GM23338 (cell line): ENCODE data around the gene NPAS2. TPM values are rescaled to one million over a fixed set of nuclear protein-coding genes. Genes with fewer than 3 reads are reported as not detected.

ENCODE experiments used
- ATAC-seq: fragments of 200-7000 bp; cut with Tn5 transposase; 3 replicates; pipeline ENCODE4 v1.9.1; 2020
- DNase-seq: peaks from one replicate; pipeline ENCODE4 v3.0.0-alpha.2; 2015; ENCODE audit warnings: low spot score
- H2AFZ ChIP-seq: fragments of 200-600 bp; sonication (generic); 2 replicates; pipeline ENCODE4 v1.8.0; 2016; ENCODE audit warnings: antibody characterized with exemption, mild to moderate bottlenecking, moderate library complexity
- H3F3A ChIP-seq: fragments of 200-600 bp; sonication (generic); replicated peaks from 2 replicates; pipeline ENCODE4 v1.8.0; 2017; ENCODE audit warnings: antibody characterized with exemption, mixed run types, low read depth
- H3K27ac ChIP-seq: fragments of 200-600 bp; sonication (generic); 2 replicates; pipeline ENCODE4 v1.6.1; 2016; ENCODE audit warnings: low read depth
- H3K27me3 ChIP-seq: fragments of 200-600 bp; sonication (generic); 2 replicates; pipeline ENCODE4 v1.8.0; 2016; ENCODE audit warnings: mild to moderate bottlenecking, mixed run types, moderate library complexity; ENCODE audit not compliant: insufficient read depth
- H3K36me3 ChIP-seq: fragments of 200-600 bp; sonication (generic); 2 replicates; pipeline ENCODE4 v1.8.0; 2016; ENCODE audit warnings: mild to moderate bottlenecking; ENCODE audit not compliant: insufficient read depth
- H3K4me1 ChIP-seq: fragments of 200-600 bp; sonication (generic); 2 replicates; pipeline ENCODE4 v1.8.0; 2016; ENCODE audit warnings: mild to moderate bottlenecking, moderate library complexity; ENCODE audit not compliant: insufficient read depth
- H3K4me2 ChIP-seq: fragments of 200-600 bp; sonication (generic); 2 replicates; pipeline ENCODE4 v1.7.1; 2017; ENCODE audit warnings: mixed run types
- H3K4me3 ChIP-seq: fragments of 200-600 bp; sonication (generic); 2 replicates; pipeline ENCODE4 v1.6.1; 2016; ENCODE audit warnings: mixed run types
- H3K79me2 ChIP-seq: fragments of 200-600 bp; sonication (generic); replicated peaks from 2 replicates; pipeline ENCODE4 v1.8.0; 2017; ENCODE audit warnings: mild to moderate bottlenecking; ENCODE audit not compliant: insufficient read depth
- H3K9me2 ChIP-seq: fragments of 200-600 bp; sonication (generic); 2 replicates; pipeline ENCODE4 v1.8.0; 2017; ENCODE audit not compliant: insufficient read depth
- H4K20me1 ChIP-seq: fragments of 200-600 bp; sonication (generic); replicated peaks from 2 replicates; pipeline ENCODE4 v1.8.0; 2017; ENCODE audit warnings: mild to moderate bottlenecking; ENCODE audit not compliant: insufficient read depth
- H3K27ac Mint-ChIP-seq: 2 replicates; pipeline ENCODE4 v1.8.0; 2020; ENCODE audit warnings: inconsistent platforms, mild to moderate bottlenecking, moderate library complexity, mixed read lengths
- H3K27me3 Mint-ChIP-seq: 3 replicates; pipeline ENCODE4 v1.8.0; 2022; ENCODE audit warnings: low read depth, mild to moderate bottlenecking, moderate library complexity, mixed read lengths, inconsistent platforms; ENCODE audit not compliant: insufficient read depth, poor library complexity
- H3K36me3 Mint-ChIP-seq: 3 replicates; pipeline ENCODE4 v1.8.0; 2021; ENCODE audit warnings: low read depth, mild to moderate bottlenecking, inconsistent platforms, moderate library complexity, mixed read lengths
- H3K4me1 Mint-ChIP-seq: 3 replicates; pipeline ENCODE4 v1.8.0; 2020; ENCODE audit warnings: mild to moderate bottlenecking, inconsistent platforms, mixed read lengths
- H3K4me3 Mint-ChIP-seq: 3 replicates; pipeline ENCODE4 v1.8.0; 2021; ENCODE audit warnings: moderate library complexity, mild to moderate bottlenecking, inconsistent platforms, mixed read lengths
- H3K9me3 Mint-ChIP-seq: 3 replicates; pipeline ENCODE4 v1.8.0; 2020; ENCODE audit warnings: moderate library complexity, mild to moderate bottlenecking, inconsistent platforms, mixed read lengths
- CREB1 ChIP-seq: fragments of 250-450 bp; sonication (Bioruptor Pico); IDR thresholded peaks from 2 replicates; pipeline ENCODE4 v1.5.0; 2020; ENCODE audit warnings: low read depth, mild to moderate bottlenecking, moderate library complexity
- EZH2 ChIP-seq: fragments of 200-600 bp; sonication (generic); IDR thresholded peaks from one replicate; pipeline ENCODE4 v1.8.0; 2017; ENCODE audit warnings: antibody characterized with exemption, mild to moderate bottlenecking, low read depth; ENCODE audit not compliant: unreplicated experiment
- EZH2phosphoT487 ChIP-seq: fragments of 200-600 bp; sonication (generic); IDR thresholded peaks from one replicate; pipeline ENCODE4 v1.8.1; 2018; ENCODE audit warnings: antibody characterized with exemption; ENCODE audit not compliant: unreplicated experiment
- JUNB ChIP-seq: IDR thresholded peaks from one replicate; pipeline ENCODE4 v1.6.1; 2016; ENCODE audit warnings: antibody characterized with exemption; ENCODE audit not compliant: unreplicated experiment
- NANOG ChIP-seq: IDR thresholded peaks from 2 replicates; pipeline ENCODE4 v1.6.1; 2016; ENCODE audit warnings: antibody characterized with exemption, borderline replicate concordance
- POLR2AphosphoS5 ChIP-seq: IDR thresholded peaks from 2 replicates; pipeline ENCODE4 v1.6.1; 2016; ENCODE audit warnings: antibody characterized with exemption, low read depth
- STAT1 ChIP-seq: IDR thresholded peaks from one replicate; pipeline ENCODE4 v1.6.1; 2016; ENCODE audit warnings: antibody characterized with exemption; ENCODE audit not compliant: unreplicated experiment
- ZNF114 ChIP-seq: fragments of 250-450 bp; sonication (Bioruptor Pico); IDR thresholded peaks from 2 replicates; pipeline ENCODE4 v1.5.0; 2020; ENCODE audit warnings: mild to moderate bottlenecking, moderate library complexity
- ZNF331 ChIP-seq: fragments of 250-450 bp; sonication (Bioruptor Pico); IDR thresholded peaks from 2 replicates; pipeline ENCODE4 v1.5.0; 2020; ENCODE audit warnings: low read depth, mild to moderate bottlenecking, moderate library complexity
- polyA plus RNA-seq: library from polyadenylated mRNA; unstranded; fragments of >200 nt; fragmentation: Nextera tagmentation; extraction: Ambion mirVana; gene quantifications from 2 replicates; pipeline ENCODE4 v1.2.1, GENCODE V29; 2016
- total RNA-seq: library from RNA; depleted of rRNA; stranded (reverse); fragments of >200 nt; shearing (Covaris generic); gene quantifications from 2 replicates; pipeline ENCODE4 v1.2.3, GENCODE V29; 2014
- TF ChIP-seq, protein P1 (sequence below): fragments of 250-450 bp; sonication (Bioruptor Pico); IDR thresholded peaks from 2 replicates; pipeline ENCODE4 v1.5.0; 2020; ENCODE audit warnings: mild to moderate bottlenecking, moderate library complexity
- TF ChIP-seq, protein P2 (sequence below): IDR thresholded peaks from one replicate; pipeline ENCODE4 v1.6.1; 2018; ENCODE audit warnings: antibody characterized with exemption; ENCODE audit not compliant: unreplicated experiment
- TF ChIP-seq, protein P3 (sequence below), 2 experiments: fragments of 200-600 bp in 1 of 2; sonication (generic) in 1 of 2; conservative IDR thresholded peaks; 2 replicates each; pipeline versions ENCODE4 v1.5.1 to v1.6.1; 2016 to 2017; ENCODE audit warnings: antibody characterized with exemption in 2 of 2, low read depth in 2 of 2, mild to moderate bottlenecking in 2 of 2, moderate library complexity in 1 of 2
- TF ChIP-seq, protein P4 (sequence below): IDR thresholded peaks from 2 replicates; pipeline ENCODE4 v1.6.1; 2016; ENCODE audit warnings: antibody characterized with exemption

The NPAS2 gene
- total and polyA plus RNA-seq, 2 experiments from 2014 or later = 0.56 to 1.1 TPM

DNA sequence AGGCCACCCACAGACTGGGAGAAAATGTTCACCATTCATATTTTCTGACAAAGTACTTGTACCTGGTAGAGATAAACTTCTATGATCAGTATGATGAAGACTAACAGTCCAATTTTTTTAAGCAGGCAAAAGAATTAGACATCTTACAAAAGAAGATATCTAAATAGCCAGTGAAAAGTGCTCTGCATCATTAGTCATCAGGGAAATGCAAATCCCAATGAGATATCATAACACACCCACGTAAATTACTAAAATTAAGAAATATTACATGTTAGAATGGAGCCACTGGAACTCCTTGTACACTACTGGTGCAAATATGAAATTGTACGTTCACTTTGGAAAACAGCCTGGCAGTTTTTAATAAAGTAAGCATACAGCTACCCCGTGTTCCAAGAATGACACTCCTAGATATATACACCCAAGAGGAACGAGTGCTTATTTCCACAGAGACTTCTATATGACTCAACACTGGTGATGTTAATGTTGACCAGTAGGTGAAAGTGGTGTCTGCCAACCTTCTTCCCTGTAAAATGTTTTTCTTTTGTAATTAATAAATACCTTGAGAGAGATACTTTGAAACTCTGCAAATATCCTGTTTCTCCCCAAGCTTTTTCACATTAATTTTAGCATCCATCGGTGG lies 80.3 kb downstream of the NPAS2 start:
- H3K27me3 ChIP-seq = no peaks in the 10 kb centered on the region
- no peak overlapping the region for H2AFZ ChIP-seq
- Mint-ChIP-seq H3K27me3 (peaks cover 5% of the 10 kb centered on the region), H3K4me1 (peaks cover 6% of the 10 kb centered on the region; the same call in 2 of the 3 replicates), H3K9me3 (no peaks in the 10 kb centered on the region; the same call in 2 of the 3 replicates), H3K4me3 (no peak overlapping the region), H3K36me3 (no peaks in the 10 kb centered on the region), H3K27ac (no peak overlapping the region)
- no peak overlapping the region for H3K4me3 ChIP-seq
- DNase-seq (no peak), ATAC-seq (no peak)
- H3K9me2 ChIP-seq = peaks cover 2% of the 10 kb centered on the region; the same call in 1 of the 2 replicates
- no peak overlapping the region for H3K4me2 ChIP-seq
- no peaks in the 10 kb centered on the region for H3F3A ChIP-seq
- H3K79me2 ChIP-seq = no peaks in the 10 kb centered on the region
- no peaks in the 10 kb centered on the region for H3K4me1 ChIP-seq
- no peak overlapping the region for H3K27ac ChIP-seq
- H3K36me3 ChIP-seq = no peaks in the 10 kb centered on the region
- TF ChIP-seq, protein P1, sequence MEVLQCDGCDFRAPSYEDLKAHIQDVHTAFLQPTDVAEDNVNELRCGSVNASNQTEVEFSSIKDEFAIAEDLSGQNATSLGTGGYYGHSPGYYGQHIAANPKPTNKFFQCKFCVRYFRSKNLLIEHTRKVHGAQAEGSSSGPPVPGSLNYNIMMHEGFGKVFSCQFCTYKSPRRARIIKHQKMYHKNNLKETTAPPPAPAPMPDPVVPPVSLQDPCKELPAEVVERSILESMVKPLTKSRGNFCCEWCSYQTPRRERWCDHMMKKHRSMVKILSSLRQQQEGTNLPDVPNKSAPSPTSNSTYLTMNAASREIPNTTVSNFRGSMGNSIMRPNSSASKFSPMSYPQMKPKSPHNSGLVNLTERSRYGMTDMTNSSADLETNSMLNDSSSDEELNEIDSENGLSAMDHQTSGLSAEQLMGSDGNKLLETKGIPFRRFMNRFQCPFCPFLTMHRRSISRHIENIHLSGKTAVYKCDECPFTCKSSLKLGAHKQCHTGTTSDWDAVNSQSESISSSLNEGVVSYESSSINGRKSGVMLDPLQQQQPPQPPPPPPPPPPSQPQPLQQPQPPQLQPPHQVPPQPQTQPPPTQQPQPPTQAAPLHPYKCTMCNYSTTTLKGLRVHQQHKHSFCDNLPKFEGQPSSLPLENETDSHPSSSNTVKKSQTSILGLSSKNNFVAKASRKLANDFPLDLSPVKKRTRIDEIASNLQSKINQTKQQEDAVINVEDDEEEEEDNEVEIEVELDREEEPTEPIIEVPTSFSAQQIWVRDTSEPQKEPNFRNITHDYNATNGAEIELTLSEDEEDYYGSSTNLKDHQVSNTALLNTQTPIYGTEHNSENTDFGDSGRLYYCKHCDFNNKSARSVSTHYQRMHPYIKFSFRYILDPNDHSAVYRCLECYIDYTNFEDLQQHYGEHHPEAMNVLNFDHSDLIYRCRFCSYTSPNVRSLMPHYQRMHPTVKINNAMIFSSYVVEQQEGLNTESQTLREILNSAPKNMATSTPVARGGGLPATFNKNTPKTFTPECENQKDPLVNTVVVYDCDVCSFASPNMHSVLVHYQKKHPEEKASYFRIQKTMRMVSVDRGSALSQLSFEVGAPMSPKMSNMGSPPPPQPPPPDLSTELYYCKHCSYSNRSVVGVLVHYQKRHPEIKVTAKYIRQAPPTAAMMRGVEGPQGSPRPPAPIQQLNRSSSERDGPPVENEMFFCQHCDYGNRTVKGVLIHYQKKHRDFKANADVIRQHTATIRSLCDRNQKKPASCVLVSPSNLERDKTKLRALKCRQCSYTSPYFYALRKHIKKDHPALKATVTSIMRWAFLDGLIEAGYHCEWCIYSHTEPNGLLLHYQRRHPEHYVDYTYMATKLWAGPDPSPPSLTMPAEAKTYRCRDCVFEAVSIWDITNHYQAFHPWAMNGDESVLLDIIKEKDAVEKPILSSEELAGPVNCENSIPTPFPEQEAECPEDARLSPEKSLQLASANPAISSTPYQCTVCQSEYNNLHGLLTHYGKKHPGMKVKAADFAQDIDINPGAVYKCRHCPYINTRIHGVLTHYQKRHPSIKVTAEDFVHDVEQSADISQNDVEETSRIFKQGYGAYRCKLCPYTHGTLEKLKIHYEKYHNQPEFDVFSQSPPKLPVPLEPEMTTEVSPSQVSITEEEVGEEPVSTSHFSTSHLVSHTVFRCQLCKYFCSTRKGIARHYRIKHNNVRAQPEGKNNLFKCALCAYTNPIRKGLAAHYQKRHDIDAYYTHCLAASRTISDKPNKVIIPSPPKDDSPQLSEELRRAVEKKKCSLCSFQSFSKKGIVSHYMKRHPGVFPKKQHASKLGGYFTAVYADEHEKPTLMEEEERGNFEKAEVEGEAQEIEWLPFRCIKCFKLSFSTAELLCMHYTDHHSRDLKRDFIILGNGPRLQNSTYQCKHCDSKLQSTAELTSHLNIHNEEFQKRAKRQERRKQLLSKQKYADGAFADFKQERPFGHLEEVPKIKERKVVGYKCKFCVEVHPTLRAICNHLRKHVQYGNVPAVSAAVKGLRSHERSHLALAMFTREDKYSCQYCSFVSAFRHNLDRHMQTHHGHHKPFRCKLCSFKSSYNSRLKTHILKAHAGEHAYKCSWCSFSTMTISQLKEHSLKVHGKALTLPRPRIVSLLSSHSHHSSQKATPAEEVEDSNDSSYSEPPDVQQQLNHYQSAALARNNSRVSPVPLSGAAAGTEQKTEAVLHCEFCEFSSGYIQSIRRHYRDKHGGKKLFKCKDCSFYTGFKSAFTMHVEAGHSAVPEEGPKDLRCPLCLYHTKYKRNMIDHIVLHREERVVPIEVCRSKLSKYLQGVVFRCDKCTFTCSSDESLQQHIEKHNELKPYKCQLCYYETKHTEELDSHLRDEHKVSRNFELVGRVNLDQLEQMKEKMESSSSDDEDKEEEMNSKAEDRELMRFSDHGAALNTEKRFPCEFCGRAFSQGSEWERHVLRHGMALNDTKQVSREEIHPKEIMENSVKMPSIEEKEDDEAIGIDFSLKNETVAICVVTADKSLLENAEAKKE (CRISPR knock-in tag) = no peak
- TF ChIP-seq, protein P2, sequence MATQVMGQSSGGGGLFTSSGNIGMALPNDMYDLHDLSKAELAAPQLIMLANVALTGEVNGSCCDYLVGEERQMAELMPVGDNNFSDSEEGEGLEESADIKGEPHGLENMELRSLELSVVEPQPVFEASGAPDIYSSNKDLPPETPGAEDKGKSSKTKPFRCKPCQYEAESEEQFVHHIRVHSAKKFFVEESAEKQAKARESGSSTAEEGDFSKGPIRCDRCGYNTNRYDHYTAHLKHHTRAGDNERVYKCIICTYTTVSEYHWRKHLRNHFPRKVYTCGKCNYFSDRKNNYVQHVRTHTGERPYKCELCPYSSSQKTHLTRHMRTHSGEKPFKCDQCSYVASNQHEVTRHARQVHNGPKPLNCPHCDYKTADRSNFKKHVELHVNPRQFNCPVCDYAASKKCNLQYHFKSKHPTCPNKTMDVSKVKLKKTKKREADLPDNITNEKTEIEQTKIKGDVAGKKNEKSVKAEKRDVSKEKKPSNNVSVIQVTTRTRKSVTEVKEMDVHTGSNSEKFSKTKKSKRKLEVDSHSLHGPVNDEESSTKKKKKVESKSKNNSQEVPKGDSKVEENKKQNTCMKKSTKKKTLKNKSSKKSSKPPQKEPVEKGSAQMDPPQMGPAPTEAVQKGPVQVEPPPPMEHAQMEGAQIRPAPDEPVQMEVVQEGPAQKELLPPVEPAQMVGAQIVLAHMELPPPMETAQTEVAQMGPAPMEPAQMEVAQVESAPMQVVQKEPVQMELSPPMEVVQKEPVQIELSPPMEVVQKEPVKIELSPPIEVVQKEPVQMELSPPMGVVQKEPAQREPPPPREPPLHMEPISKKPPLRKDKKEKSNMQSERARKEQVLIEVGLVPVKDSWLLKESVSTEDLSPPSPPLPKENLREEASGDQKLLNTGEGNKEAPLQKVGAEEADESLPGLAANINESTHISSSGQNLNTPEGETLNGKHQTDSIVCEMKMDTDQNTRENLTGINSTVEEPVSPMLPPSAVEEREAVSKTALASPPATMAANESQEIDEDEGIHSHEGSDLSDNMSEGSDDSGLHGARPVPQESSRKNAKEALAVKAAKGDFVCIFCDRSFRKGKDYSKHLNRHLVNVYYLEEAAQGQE = no peak
- no peak for TF ChIP-seq ZNF114 (CRISPR knock-in tag)
- no peak for TF ChIP-seq NANOG
- no peak for TF ChIP-seq ZNF331
- TF ChIP-seq, protein P3, sequence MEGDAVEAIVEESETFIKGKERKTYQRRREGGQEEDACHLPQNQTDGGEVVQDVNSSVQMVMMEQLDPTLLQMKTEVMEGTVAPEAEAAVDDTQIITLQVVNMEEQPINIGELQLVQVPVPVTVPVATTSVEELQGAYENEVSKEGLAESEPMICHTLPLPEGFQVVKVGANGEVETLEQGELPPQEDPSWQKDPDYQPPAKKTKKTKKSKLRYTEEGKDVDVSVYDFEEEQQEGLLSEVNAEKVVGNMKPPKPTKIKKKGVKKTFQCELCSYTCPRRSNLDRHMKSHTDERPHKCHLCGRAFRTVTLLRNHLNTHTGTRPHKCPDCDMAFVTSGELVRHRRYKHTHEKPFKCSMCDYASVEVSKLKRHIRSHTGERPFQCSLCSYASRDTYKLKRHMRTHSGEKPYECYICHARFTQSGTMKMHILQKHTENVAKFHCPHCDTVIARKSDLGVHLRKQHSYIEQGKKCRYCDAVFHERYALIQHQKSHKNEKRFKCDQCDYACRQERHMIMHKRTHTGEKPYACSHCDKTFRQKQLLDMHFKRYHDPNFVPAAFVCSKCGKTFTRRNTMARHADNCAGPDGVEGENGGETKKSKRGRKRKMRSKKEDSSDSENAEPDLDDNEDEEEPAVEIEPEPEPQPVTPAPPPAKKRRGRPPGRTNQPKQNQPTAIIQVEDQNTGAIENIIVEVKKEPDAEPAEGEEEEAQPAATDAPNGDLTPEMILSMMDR (conservative IDR thresholded peaks at IDR 0.05; ENCODE audit: low read depth in 2 of 2) = no peak
- no peak for TF ChIP-seq EZH2
- TF ChIP-seq EZH2phosphoT487 = no peak
- TF ChIP-seq POLR2AphosphoS5 = no peak
- no peak for TF ChIP-seq STAT1
- TF ChIP-seq, protein P4, sequence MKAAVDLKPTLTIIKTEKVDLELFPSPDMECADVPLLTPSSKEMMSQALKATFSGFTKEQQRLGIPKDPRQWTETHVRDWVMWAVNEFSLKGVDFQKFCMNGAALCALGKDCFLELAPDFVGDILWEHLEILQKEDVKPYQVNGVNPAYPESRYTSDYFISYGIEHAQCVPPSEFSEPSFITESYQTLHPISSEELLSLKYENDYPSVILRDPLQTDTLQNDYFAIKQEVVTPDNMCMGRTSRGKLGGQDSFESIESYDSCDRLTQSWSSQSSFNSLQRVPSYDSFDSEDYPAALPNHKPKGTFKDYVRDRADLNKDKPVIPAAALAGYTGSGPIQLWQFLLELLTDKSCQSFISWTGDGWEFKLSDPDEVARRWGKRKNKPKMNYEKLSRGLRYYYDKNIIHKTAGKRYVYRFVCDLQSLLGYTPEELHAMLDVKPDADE = no peak
- no peak for TF ChIP-seq CREB1 (CRISPR knock-in tag)
- no peak for TF ChIP-seq JUNB
- H4K20me1 ChIP-seq = no peaks in the 10 kb centered on the region
